Gastrocnemius medialis (tissue), 4 donors: ENCODE data around the gene POU2AF1. TPM values are rescaled to one million over a fixed set of nuclear protein-coding genes. Genes with fewer than 3 reads are reported as not detected.

Experiments used
- ATAC-seq, 2 donors: fragments of 150-250 bp; one replicate each; pipeline ENCODE4 v1.9.1; 2016
- DNase-seq, 2 donors: peaks; one replicate each; pipeline ENCODE4 v3.0.0-alpha.2; 2019
- H3K27ac ChIP-seq, 4 donors: fragments of 200-600 bp; sonication (generic); 1 replicate in 1 of 4; 2 replicates in 3 of 4; pipeline ENCODE4 v1.5.1; 2016 to 2018; ENCODE audit warnings: mild to moderate bottlenecking in 2 of 4, moderate library complexity in 1 of 4
- H3K27me3 ChIP-seq, 3 donors: fragments of 200-600 bp; sonication (generic) in 2 of 3; 1 replicate in 1 of 3; 2 replicates in 2 of 3; pipeline versions ENCODE4 v1.5.1 to v1.6.0; 2016 to 2019; ENCODE audit warnings: mild to moderate bottlenecking in 1 of 3, moderate library complexity in 1 of 3
- H3K36me3 ChIP-seq, 2 donors: fragments of 200-600 bp; sonication (generic) in 1 of 2; one replicate each; pipeline ENCODE4 v1.5.1; 2017 to 2018
- H3K4me1 ChIP-seq, 2 donors: fragments of 200-600 bp; sonication (generic) in 1 of 2; one replicate each; pipeline ENCODE4 v1.5.1; 2016 to 2017; ENCODE audit warnings: mild to moderate bottlenecking in 2 of 2
- H3K4me3 ChIP-seq, 4 donors: fragments of 200-600 bp; sonication (generic) in 3 of 4; 1 replicate in 1 of 4; 2 replicates in 3 of 4; pipeline ENCODE4 v1.5.1; 2016 to 2019; ENCODE audit warnings: mild to moderate bottlenecking in 2 of 4
- H3K9me3 ChIP-seq, 3 donors: fragments of 200-600 bp; sonication (generic) in 2 of 3; 1 replicate in 1 of 3; 2 replicates in 2 of 3; pipeline ENCODE4 v1.5.1; 2016 to 2019
- CTCF ChIP-seq, 5 experiments: fragments of 450-650 bp in 3 of 5; fragments of 200-600 bp in 2 of 5; sonication (generic) in 2 of 5; IDR thresholded peaks in 4 of 5; conservative IDR thresholded peaks in 1 of 5; 1 replicate in 4 of 5; 2 replicates in 1 of 5; pipeline ENCODE4 v1.5.1; 2016 to 2019; ENCODE audit warnings: antibody characterized with exemption in 5 of 5, mild to moderate bottlenecking in 3 of 5, moderate library complexity in 3 of 5
- POLR2A ChIP-seq, 2 donors: fragments of 450-650 bp; IDR thresholded peaks; one replicate each; pipeline ENCODE4 v1.6.1; 2017; ENCODE audit warnings: antibody characterized with exemption in 2 of 2, mild to moderate bottlenecking in 2 of 2, moderate library complexity in 2 of 2
- in situ Hi-C, 4 donors: fragments of 200-750 bp; cut with MboI; loops; one replicate each; pipeline versions ENCODE4 v1.15.0 to v1.8.0; 2017; ENCODE audit warnings: low sequenced_read_pairs in 4 of 4
- intact Hi-C: fragments of 100-400 bp; cut with DNase I; formaldehyde crosslinking; loops from one replicate; pipeline ENCODE4 v1.15.1; 2023; ENCODE audit warnings: low total_unique reads
- total RNA-seq, 4 donors: library from RNA; depleted of rRNA; stranded (reverse); fragments of >200 nt; gene quantifications; one replicate each; pipeline versions ENCODE4 v1.1.0 to v1.2.3, GENCODE V29; 2016

POU2AF1 gene
- total RNA-seq, 4 donors from 2014 or later: 0.29 to 0.78 TPM; not detected in 2

- no peaks in the 10 kb centered on the region for H3K9me3 ChIP-seq
- DNase-seq: no peak
- peaks cover 0 to 3% of the 10 kb centered on the region in 2 donors for H3K4me1 ChIP-seq
- no peak overlapping the region for H3K4me3 ChIP-seq
- in situ Hi-C loops (no loop called here), intact Hi-C loops (no loop called here)
- TF ChIP-seq POLR2A (IDR thresholded peaks at IDR 0.05) (no peak), CTCF (IDR thresholded peaks at IDR 0.05 in 4 of 5, conservative IDR thresholded peaks at IDR 0.05 in 1 of 5) (no peak)
- no peaks in the 10 kb centered on the region for H3K27me3 ChIP-seq
- no peak overlapping the region for H3K27ac ChIP-seq
- no peak for ATAC-seq
- H3K36me3 ChIP-seq: no peaks in the 10 kb centered on the region
Measured at GRCh38 chr11:111312076-111312475, 67.0 kb downstream of the POU2AF1 start.

- DNase-seq (no peak), ATAC-seq (no peak)
- Histone ChIP-seq H3K4me3 (no peak overlapping the region), H3K4me1 (peaks cover 0 to 3% of the 10 kb centered on the region in 2 donors), H3K27me3 (no peaks in the 10 kb centered on the region), H3K36me3 (no peaks in the 10 kb centered on the region), H3K27ac (no peak overlapping the region), H3K9me3 (no peaks in the 10 kb centered on the region)
- TF ChIP-seq CTCF (IDR thresholded peaks at IDR 0.05 in 4 of 5, conservative IDR thresholded peaks at IDR 0.05 in 1 of 5): no peak
- no peak for TF ChIP-seq POLR2A (IDR thresholded peaks at IDR 0.05)
- in situ Hi-C loops: no loop called here
- intact Hi-C loops: no loop called here
Measured at GRCh38 chr11:111310723-111311122, 68.4 kb downstream of the POU2AF1 start.

- Histone ChIP-seq H3K27ac (no peak overlapping the region), H3K27me3 (no peaks in the 10 kb centered on the region), H3K4me1 (peaks cover 0 to 3% of the 10 kb centered on the region in 2 donors), H3K4me3 (no peak overlapping the region), H3K36me3 (no peaks in the 10 kb centered on the region), H3K9me3 (no peaks in the 10 kb centered on the region)
- in situ Hi-C loops (no loop called here), intact Hi-C loops (no loop called here)
- ATAC-seq: no peak
- DNase-seq: no peak
- TF ChIP-seq POLR2A (IDR thresholded peaks at IDR 0.05) (no peak), CTCF (IDR thresholded peaks at IDR 0.05 in 4 of 5, conservative IDR thresholded peaks at IDR 0.05 in 1 of 5) (no peak)
Measured at GRCh38 chr11:111310088-111310487, 69.0 kb downstream of the POU2AF1 start.

DNA sequence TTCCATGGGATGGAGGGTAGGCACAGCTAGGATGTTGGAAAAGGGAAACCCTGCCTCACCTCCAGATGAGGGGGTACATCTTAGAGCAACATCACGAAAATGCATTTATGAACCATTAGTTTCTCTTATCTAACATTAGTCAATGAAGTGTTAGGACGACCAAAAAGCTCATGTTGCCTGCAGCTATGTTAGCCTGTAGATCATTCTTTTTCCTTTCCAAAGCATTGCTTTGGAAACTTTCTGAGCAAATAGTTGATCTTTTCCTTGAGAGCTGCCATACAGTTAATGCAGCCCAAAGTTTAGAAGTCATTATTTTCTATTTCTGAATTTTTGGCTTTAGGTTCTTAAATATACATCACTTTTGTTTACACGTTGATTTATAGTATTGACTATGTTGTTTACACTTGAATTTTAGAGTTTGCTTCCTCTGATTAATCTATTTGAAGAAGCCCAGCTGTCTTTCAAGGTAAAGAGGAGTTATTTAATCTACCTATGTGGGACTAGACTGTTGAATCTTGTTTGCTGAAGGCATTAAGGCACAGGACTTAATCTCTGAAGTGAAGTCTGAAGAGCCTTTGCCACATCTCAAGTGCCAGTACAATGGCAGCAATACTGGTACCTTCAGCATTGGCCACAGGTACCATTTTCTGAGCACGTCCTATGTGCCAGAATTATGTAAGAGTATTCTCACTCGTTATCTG lies 69.7 kb downstream of the POU2AF1 start:
- no peak overlapping the region for H3K4me3 ChIP-seq
- TF ChIP-seq POLR2A (IDR thresholded peaks at IDR 0.05) (no peak), CTCF (IDR thresholded peaks at IDR 0.05 in 4 of 5, conservative IDR thresholded peaks at IDR 0.05 in 1 of 5) (no peak)
- H3K4me1 ChIP-seq: peaks cover 0 to 3% of the 10 kb centered on the region in 2 donors
- DNase-seq (no peak), ATAC-seq (no peak)
- no peaks in the 10 kb centered on the region for H3K9me3 ChIP-seq
- H3K36me3 ChIP-seq: no peaks in the 10 kb centered on the region
- intact Hi-C loops (no loop called here), in situ Hi-C loops (no loop called here)
- no peak overlapping the region for H3K27ac ChIP-seq
- no peaks in the 10 kb centered on the region for H3K27me3 ChIP-seq

DNA sequence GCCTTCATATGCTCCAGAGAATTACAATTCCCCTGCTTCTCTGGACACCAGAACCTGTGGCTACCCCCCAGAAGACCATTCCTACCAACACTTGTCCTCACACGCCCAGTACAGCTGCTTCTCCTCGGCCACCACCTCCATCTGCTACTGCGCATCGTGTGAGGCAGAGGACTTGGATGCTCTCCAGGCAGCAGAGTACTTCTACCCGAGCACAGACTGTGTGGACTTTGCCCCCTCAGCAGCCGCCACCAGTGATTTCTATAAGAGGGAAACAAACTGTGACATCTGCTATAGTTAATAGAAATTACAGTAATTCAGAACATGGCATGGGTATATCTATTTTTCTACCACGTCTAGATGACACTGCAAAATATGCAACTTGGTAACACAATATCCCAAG lies 70.9 kb downstream of the POU2AF1 start:
- ATAC-seq: no peak
- no peaks in the 10 kb centered on the region for H3K36me3 ChIP-seq
- no peaks in the 10 kb centered on the region for H3K27me3 ChIP-seq
- H3K4me3 ChIP-seq: no peak overlapping the region
- H3K9me3 ChIP-seq: no peaks in the 10 kb centered on the region
- DNase-seq: no peak
- no peak for TF ChIP-seq POLR2A (IDR thresholded peaks at IDR 0.05)
- no peak for TF ChIP-seq CTCF (IDR thresholded peaks at IDR 0.05 in 4 of 5, conservative IDR thresholded peaks at IDR 0.05 in 1 of 5)
- intact Hi-C loops: no loop called here
- in situ Hi-C loops: no loop called here
- peaks cover 0 to 3% of the 10 kb centered on the region in 2 donors for H3K4me1 ChIP-seq
- no peak overlapping the region for H3K27ac ChIP-seq
